GM18870 (cell line): ENCODE results near the gene TSPAN9.

Experiments
- ATAC-seq: cut with Tn5 transposase; IDR thresholded peaks from one replicate; pipeline ENCODE4 v1.9.1; 2021; ENCODE audit warnings: moderate library complexity; ENCODE audit not compliant: unreplicated experiment

Gene TSPAN9

GRCh38 chr12:3097836-3098235 lies 20.7 kb downstream of the TSPAN9 start:
- no peak for ATAC-seq

GRCh38 chr12:3098436-3098835 lies 21.3 kb downstream of the TSPAN9 start:
- no peak for ATAC-seq

- no peak for ATAC-seq
Measured at GRCh38 chr12:3099146-3099545, 22.0 kb downstream of the TSPAN9 start.

- ATAC-seq, result no peak
Measured at GRCh38 chr12:3101309-3102024, 24.3 kb downstream of the TSPAN9 start.

- ATAC-seq, result no peak
Measured at GRCh38 chr12:3102771-3103410, 25.7 kb downstream of the TSPAN9 start.

- ATAC-seq, result no peak
Measured at GRCh38 chr12:3103806-3104205, 26.6 kb downstream of the TSPAN9 start.

- no peak for ATAC-seq
Measured at GRCh38 chr12:3105690-3106479, 28.7 kb downstream of the TSPAN9 start.

GRCh38 chr12:3106579-3106978 lies 29.4 kb downstream of the TSPAN9 start:
- ATAC-seq, result no peak

GRCh38 chr12:3107071-3107583 lies 29.9 kb downstream of the TSPAN9 start:
- ATAC-seq, result no peak

- ATAC-seq, result no peak
Measured at GRCh38 chr12:3107954-3108353, 30.8 kb downstream of the TSPAN9 start.

- no peak for ATAC-seq
Measured at GRCh38 chr12:3110578-3110977, 33.4 kb downstream of the TSPAN9 start.

- ATAC-seq, result no peak
Measured at GRCh38 chr12:3113671-3114325, 36.6 kb downstream of the TSPAN9 start.

- ATAC-seq, result no peak
Measured at GRCh38 chr12:3114671-3115070, 37.5 kb downstream of the TSPAN9 start.

GRCh38 chr12:3115078-3115477 lies 37.9 kb downstream of the TSPAN9 start:
- ATAC-seq, result no peak

- no peak for ATAC-seq
Measured at GRCh38 chr12:3116106-3116844, 39.1 kb downstream of the TSPAN9 start.

GRCh38 chr12:3117144-3117581 lies 40.0 kb downstream of the TSPAN9 start:
- ATAC-seq, result no peak

GRCh38 chr12:3117591-3118015 lies 40.4 kb downstream of the TSPAN9 start:
- no peak for ATAC-seq

GRCh38 chr12:3119192-3119755 lies 42.1 kb downstream of the TSPAN9 start:
- no peak for ATAC-seq

- ATAC-seq, result no peak
Measured at GRCh38 chr12:3119756-3120601, 42.8 kb downstream of the TSPAN9 start.
